Endothelial cell of umbilical vein (primary cell): Measurements from ENCODE around the gene ZBTB4. TPM values are rescaled to one million over a fixed set of nuclear protein-coding genes. Genes with fewer than 3 reads are reported as not detected.

ENCODE experiments used
- BruUV-seq: library from RNA; stranded (reverse); fragments of 400-500 nt; replicated peaks from 2 replicates; lab custom pipeline; 2021; lab: Mats Ljungman, UMichigan
- CTCF ChIA-PET: fragments of 300-600, 350-600 bp; sonication (Branson Sonifier 250); formaldehyde crosslinking; loops from one replicate; lab custom pipeline; 2021; ENCODE audit warnings: antibody characterized with exemption, inconsistent platforms; lab: Charles Lee
- POLR2A ChIA-PET: fragments of 300-600, 350-600 bp; sonication (Branson Sonifier 250); formaldehyde crosslinking; loops from one replicate; lab custom pipeline; 2021; ENCODE audit warnings: antibody characterized with exemption, inconsistent platforms; lab: Charles Lee
- DNase-seq: peaks from one replicate; pipeline ENCODE4 v3.0.0-alpha.2; 2011; ENCODE audit warnings: low read depth, low spot score
- FAIRE-seq: peaks from 2 replicates; lab custom pipeline; 2011; peaks lifted over from hg19 to GRCh38; lab: Jason Lieb, UNC
- H2AFZ ChIP-seq: 2 replicates; pipeline ENCODE4 v1.6.0; 2012; ENCODE audit warnings: low read depth, low read length, control low read depth, inconsistent platforms
- H3K27ac ChIP-seq: 2 replicates; pipeline ENCODE4 v1.5.1; 2011; ENCODE audit warnings: low read depth, mild to moderate bottlenecking, control low read depth, low read length, moderate library complexity; ENCODE audit not compliant: insufficient read depth
- H3K27me3 ChIP-seq, 2 experiments: 2 replicates each; pipeline versions ENCODE4 v1.6.0 to v1.6.1; 2011; ENCODE audit warnings: low read length in 2 of 2, mixed read lengths in 1 of 2; ENCODE audit not compliant: control insufficient read depth in 2 of 2, insufficient read depth in 2 of 2
- H3K36me3 ChIP-seq, 2 experiments: 2 replicates in 1 of 2; 3 replicates in 1 of 2; pipeline ENCODE4 v1.5.1; 2011; ENCODE audit warnings: low read length in 2 of 2, mild to moderate bottlenecking in 1 of 2, moderate library complexity in 1 of 2; ENCODE audit not compliant: control insufficient read depth in 2 of 2, insufficient read depth in 2 of 2; ENCODE audit errors: extremely low read depth in 1 of 2
- H3K4me1 ChIP-seq: 3 replicates; pipeline ENCODE4 v1.5.1; 2011; ENCODE audit warnings: mild to moderate bottlenecking, low read length; ENCODE audit not compliant: control insufficient read depth, insufficient read depth; ENCODE audit errors: extremely low read depth
- H3K4me2 ChIP-seq: 2 replicates; pipeline ENCODE4 v1.6.1; 2011; ENCODE audit warnings: low read length, control low read depth, mixed read lengths; ENCODE audit not compliant: insufficient read depth
- H3K4me3 ChIP-seq, 3 experiments: fragments of 200-600 bp in 1 of 3; sonication (generic), shearing (Covaris generic) in 1 of 3; replicated peaks in 1 of 3; 2 replicates each; pipeline ENCODE4 v1.5.1; 2011 to 2016; ENCODE audit warnings: control low read depth in 3 of 3, low read length in 3 of 3, mild to moderate bottlenecking in 2 of 3, inconsistent platforms in 1 of 3, low read depth in 1 of 3, moderate library complexity in 1 of 3; ENCODE audit not compliant: insufficient read depth in 1 of 3
- H3K79me2 ChIP-seq: 2 replicates; pipeline ENCODE4 v1.6.0; 2012; ENCODE audit warnings: low read length, inconsistent platforms; ENCODE audit not compliant: control insufficient read depth, insufficient read depth
- H3K9ac ChIP-seq: replicated peaks from 2 replicates; pipeline ENCODE3; 2011; ENCODE audit warnings: low read length, control low read depth; ENCODE audit not compliant: insufficient read depth; ENCODE audit errors: extremely low read depth
- H3K9me1 ChIP-seq: replicated peaks from 3 replicates; pipeline ENCODE4 v1.6.0; 2011; ENCODE audit warnings: mild to moderate bottlenecking, low read length; ENCODE audit not compliant: control insufficient read depth, insufficient read depth; ENCODE audit errors: extremely low read depth
- H3K9me3 ChIP-seq: replicated peaks from 2 replicates; pipeline ENCODE4 v1.5.1; 2012; ENCODE audit warnings: low read length, inconsistent platforms; ENCODE audit not compliant: control insufficient read depth, insufficient read depth
- H4K20me1 ChIP-seq: replicated peaks from 2 replicates; pipeline ENCODE3; 2011; ENCODE audit warnings: mild to moderate bottlenecking, low read length; ENCODE audit not compliant: control insufficient read depth, insufficient read depth; ENCODE audit errors: extremely low read depth
- FOS ChIP-seq: IDR thresholded peaks from 2 replicates; pipeline ENCODE4 v1.6.1; 2011; ENCODE audit warnings: mild to moderate bottlenecking, low read length, moderate library complexity, borderline replicate concordance; ENCODE audit not compliant: insufficient read depth
- GATA2 ChIP-seq: IDR thresholded peaks from 2 replicates; pipeline ENCODE4 v1.7.0; 2011; ENCODE audit warnings: low read depth, mild to moderate bottlenecking, moderate library complexity, mixed read lengths, low read length; ENCODE audit not compliant: insufficient read length, insufficient read depth
- JUN ChIP-seq: IDR thresholded peaks from 2 replicates; pipeline ENCODE4 v1.6.1; 2011; ENCODE audit warnings: borderline replicate concordance, low read depth; ENCODE audit not compliant: insufficient read length, insufficient read depth
- MAX ChIP-seq: IDR thresholded peaks from 2 replicates; pipeline ENCODE4 v1.6.1; 2011; ENCODE audit not compliant: insufficient read depth, insufficient read length
- MYC ChIP-seq: IDR thresholded peaks from one replicate; pipeline ENCODE4 v1.6.1; 2011; ENCODE audit warnings: mild to moderate bottlenecking, low read depth, low read length
- dilution Hi-C: fragments of 300-500 bp; cut with MboI; formaldehyde crosslinking; loops from one replicate; pipeline ENCODE4 v1.15.0; 2019; ENCODE audit warnings: low sequenced_read_pairs; ENCODE audit not compliant: extremely low pct_ligation_motif_present
- intact Hi-C: fragments of 100-400 bp; cut with micrococcal nuclease; formaldehyde crosslinking; loops from one replicate; pipeline ENCODE4 v1.10.0; 2022
- polyA plus RNA-seq, 4 experiments: library from polyadenylated mRNA; depleted of rRNA in 3 of 4; stranded (reverse) in 3 of 4; unstranded in 1 of 4; fragments of >200 nt; gene quantifications; 2 replicates each; pipeline versions ENCODE4 v1.2.1 to v1.2.3, GENCODE V29; 2011 to 2012; ENCODE audit warnings: missing spikeins in 1 of 4
- total RNA-seq: library from RNA; stranded (reverse); gene quantifications from 2 replicates; pipeline ENCODE4 v1.2.3, GENCODE V29; 2021

Gene ZBTB4
- total and polyA plus RNA-seq, 2 donors (not counting 3 experiments of a cell fraction or from before 2014, with no cell fraction given) = 15.1 to 26.5 TPM

GRCh38 chr17:7501729-7502128 is 22.3 kb upstream of the ZBTB4 start:
- BruUV-seq = no TSS peak
- POLR2A ChIA-PET = no interaction called here
- Histone ChIP-seq H3K27me3 (no peaks in the 10 kb centered on the region), H3K27ac (no peak overlapping the region), H3K9me3 (no peaks in the 10 kb centered on the region), H3K9me1 (no peaks in the 10 kb centered on the region), H3K4me3 (no peak overlapping the region), H3K79me2 (peaks cover 5% of the 10 kb centered on the region), H3K4me1 (peaks cover 12% of the 10 kb centered on the region), H3K36me3 (peaks cover 44 to 62% of the 10 kb centered on the region in 2 experiments), H4K20me1 (no peaks in the 10 kb centered on the region), H3K9ac (no peak overlapping the region), H3K4me2 (no peak overlapping the region), H2AFZ (no peak overlapping the region)
- no peak for DNase-seq
- FAIRE-seq = no peak
- CTCF ChIA-PET = interaction anchor here (1.3 to 2.6 kb wide), 3 partner anchors 16 to 146 kb away, joined by 5 to 12 read pairs (median 9); no protein-coding TSS in a partner anchor
- intact Hi-C loops = no loop called here
- TF ChIP-seq MAX = no peak
- dilution Hi-C loops = no loop called here

- Histone ChIP-seq H4K20me1 (no peaks in the 10 kb centered on the region), H3K79me2 (peaks cover 23% of the 10 kb centered on the region)
- CTCF ChIA-PET = interaction anchor here (3.5 kb wide), 1 partner anchor 15 kb away, joined by 15 read pairs; no protein-coding TSS in a partner anchor
These were observed 19.7 kb upstream of the ZBTB4 start for GRCh38 chr17:7499161-7499560.

More at GRCh38 chr17:7499161-7499560, 19.7 kb upstream of the ZBTB4 start:
- no peak for FAIRE-seq
- TF ChIP-seq GATA2 (no peak), JUN (no peak), MYC (no peak), FOS (no peak)
- no peaks in the 10 kb centered on the region for H3K9me3 ChIP-seq
- H3K27me3 ChIP-seq = no peaks in the 10 kb centered on the region
- peaks cover 44 to 58% of the 10 kb centered on the region in 2 experiments for H3K36me3 ChIP-seq
- POLR2A ChIA-PET = no interaction called here
- H3K27ac ChIP-seq = no peak overlapping the region
- H3K4me3 ChIP-seq = no peak overlapping the region
- H3K9me1 ChIP-seq = no peaks in the 10 kb centered on the region
- H3K4me1 ChIP-seq = peaks cover 23% of the 10 kb centered on the region
- DNase-seq = no peak
- dilution Hi-C loops (no loop called here), intact Hi-C loops (no loop called here)
- H3K4me2 ChIP-seq = no peak overlapping the region
- no peak overlapping the region for H3K9ac ChIP-seq
- no TSS peak for BruUV-seq
- H2AFZ ChIP-seq = no peak overlapping the region
